GM23338 (cell line): Measurements from ENCODE around the gene DEPDC5. TPM values are rescaled to one million over a fixed set of nuclear protein-coding genes. Genes with fewer than 3 reads are reported as not detected.
"Not testable (repeated sequence)": the region's sequence is repeated elsewhere in the genome, so short reads cannot be mapped to it uniquely, and the experiment has no call there.

Experiments
- ATAC-seq: fragments of 200-7000 bp; cut with Tn5 transposase; 3 replicates; pipeline ENCODE4 v1.9.1; 2020
- DNase-seq: peaks from one replicate; pipeline ENCODE4 v3.0.0-alpha.2; 2015; ENCODE audit warnings: low spot score
- H2AFZ ChIP-seq: fragments of 200-600 bp; sonication (generic); 2 replicates; pipeline ENCODE4 v1.8.0; 2016; ENCODE audit warnings: antibody characterized with exemption, mild to moderate bottlenecking, moderate library complexity
- H3F3A ChIP-seq: fragments of 200-600 bp; sonication (generic); replicated peaks from 2 replicates; pipeline ENCODE4 v1.8.0; 2017; ENCODE audit warnings: antibody characterized with exemption, mixed run types, low read depth
- H3K27ac ChIP-seq: fragments of 200-600 bp; sonication (generic); 2 replicates; pipeline ENCODE4 v1.6.1; 2016; ENCODE audit warnings: low read depth
- H3K27me3 ChIP-seq: fragments of 200-600 bp; sonication (generic); 2 replicates; pipeline ENCODE4 v1.8.0; 2016; ENCODE audit warnings: mild to moderate bottlenecking, mixed run types, moderate library complexity; ENCODE audit not compliant: insufficient read depth
- H3K36me3 ChIP-seq: fragments of 200-600 bp; sonication (generic); 2 replicates; pipeline ENCODE4 v1.8.0; 2016; ENCODE audit warnings: mild to moderate bottlenecking; ENCODE audit not compliant: insufficient read depth
- H3K4me1 ChIP-seq: fragments of 200-600 bp; sonication (generic); 2 replicates; pipeline ENCODE4 v1.8.0; 2016; ENCODE audit warnings: mild to moderate bottlenecking, moderate library complexity; ENCODE audit not compliant: insufficient read depth
- H3K4me2 ChIP-seq: fragments of 200-600 bp; sonication (generic); 2 replicates; pipeline ENCODE4 v1.7.1; 2017; ENCODE audit warnings: mixed run types
- H3K4me3 ChIP-seq: fragments of 200-600 bp; sonication (generic); 2 replicates; pipeline ENCODE4 v1.6.1; 2016; ENCODE audit warnings: mixed run types
- H3K79me2 ChIP-seq: fragments of 200-600 bp; sonication (generic); replicated peaks from 2 replicates; pipeline ENCODE4 v1.8.0; 2017; ENCODE audit warnings: mild to moderate bottlenecking; ENCODE audit not compliant: insufficient read depth
- H3K9me2 ChIP-seq: fragments of 200-600 bp; sonication (generic); 2 replicates; pipeline ENCODE4 v1.8.0; 2017; ENCODE audit not compliant: insufficient read depth
- H4K20me1 ChIP-seq: fragments of 200-600 bp; sonication (generic); replicated peaks from 2 replicates; pipeline ENCODE4 v1.8.0; 2017; ENCODE audit warnings: mild to moderate bottlenecking; ENCODE audit not compliant: insufficient read depth
- H3K27ac Mint-ChIP-seq: 2 replicates; pipeline ENCODE4 v1.8.0; 2020; ENCODE audit warnings: inconsistent platforms, mild to moderate bottlenecking, moderate library complexity, mixed read lengths
- H3K27me3 Mint-ChIP-seq: 3 replicates; pipeline ENCODE4 v1.8.0; 2022; ENCODE audit warnings: low read depth, mild to moderate bottlenecking, moderate library complexity, mixed read lengths, inconsistent platforms; ENCODE audit not compliant: insufficient read depth, poor library complexity
- H3K36me3 Mint-ChIP-seq: 3 replicates; pipeline ENCODE4 v1.8.0; 2021; ENCODE audit warnings: low read depth, mild to moderate bottlenecking, inconsistent platforms, moderate library complexity, mixed read lengths
- H3K4me1 Mint-ChIP-seq: 3 replicates; pipeline ENCODE4 v1.8.0; 2020; ENCODE audit warnings: mild to moderate bottlenecking, inconsistent platforms, mixed read lengths
- H3K4me3 Mint-ChIP-seq: 3 replicates; pipeline ENCODE4 v1.8.0; 2021; ENCODE audit warnings: moderate library complexity, mild to moderate bottlenecking, inconsistent platforms, mixed read lengths
- H3K9me3 Mint-ChIP-seq: 3 replicates; pipeline ENCODE4 v1.8.0; 2020; ENCODE audit warnings: moderate library complexity, mild to moderate bottlenecking, inconsistent platforms, mixed read lengths
- CREB1 ChIP-seq: fragments of 250-450 bp; sonication (Bioruptor Pico); IDR thresholded peaks from 2 replicates; pipeline ENCODE4 v1.5.0; 2020; ENCODE audit warnings: low read depth, mild to moderate bottlenecking, moderate library complexity
- CTCF ChIP-seq, 2 experiments: fragments of 200-600 bp in 1 of 2; sonication (generic) in 1 of 2; conservative IDR thresholded peaks; 2 replicates each; pipeline versions ENCODE4 v1.5.1 to v1.6.1; 2016 to 2017; ENCODE audit warnings: antibody characterized with exemption in 2 of 2, low read depth in 2 of 2, mild to moderate bottlenecking in 2 of 2, moderate library complexity in 1 of 2
- ETS1 ChIP-seq: IDR thresholded peaks from 2 replicates; pipeline ENCODE4 v1.6.1; 2016; ENCODE audit warnings: antibody characterized with exemption
- EZH2 ChIP-seq: fragments of 200-600 bp; sonication (generic); IDR thresholded peaks from one replicate; pipeline ENCODE4 v1.8.0; 2017; ENCODE audit warnings: antibody characterized with exemption, mild to moderate bottlenecking, low read depth; ENCODE audit not compliant: unreplicated experiment
- EZH2phosphoT487 ChIP-seq: fragments of 200-600 bp; sonication (generic); IDR thresholded peaks from one replicate; pipeline ENCODE4 v1.8.1; 2018; ENCODE audit warnings: antibody characterized with exemption; ENCODE audit not compliant: unreplicated experiment
- JUNB ChIP-seq: IDR thresholded peaks from one replicate; pipeline ENCODE4 v1.6.1; 2016; ENCODE audit warnings: antibody characterized with exemption; ENCODE audit not compliant: unreplicated experiment
- NANOG ChIP-seq: IDR thresholded peaks from 2 replicates; pipeline ENCODE4 v1.6.1; 2016; ENCODE audit warnings: antibody characterized with exemption, borderline replicate concordance
- POLR2AphosphoS5 ChIP-seq: IDR thresholded peaks from 2 replicates; pipeline ENCODE4 v1.6.1; 2016; ENCODE audit warnings: antibody characterized with exemption, low read depth
- REST ChIP-seq: IDR thresholded peaks from one replicate; pipeline ENCODE4 v1.6.1; 2018; ENCODE audit warnings: antibody characterized with exemption; ENCODE audit not compliant: unreplicated experiment
- STAT1 ChIP-seq: IDR thresholded peaks from one replicate; pipeline ENCODE4 v1.6.1; 2016; ENCODE audit warnings: antibody characterized with exemption; ENCODE audit not compliant: unreplicated experiment
- ZNF114 ChIP-seq: fragments of 250-450 bp; sonication (Bioruptor Pico); IDR thresholded peaks from 2 replicates; pipeline ENCODE4 v1.5.0; 2020; ENCODE audit warnings: mild to moderate bottlenecking, moderate library complexity
- ZNF331 ChIP-seq: fragments of 250-450 bp; sonication (Bioruptor Pico); IDR thresholded peaks from 2 replicates; pipeline ENCODE4 v1.5.0; 2020; ENCODE audit warnings: low read depth, mild to moderate bottlenecking, moderate library complexity
- polyA plus RNA-seq: library from polyadenylated mRNA; unstranded; fragments of >200 nt; fragmentation: Nextera tagmentation; extraction: Ambion mirVana; gene quantifications from 2 replicates; pipeline ENCODE4 v1.2.1, GENCODE V29; 2016
- total RNA-seq: library from RNA; depleted of rRNA; stranded (reverse); fragments of >200 nt; shearing (Covaris generic); gene quantifications from 2 replicates; pipeline ENCODE4 v1.2.3, GENCODE V29; 2014

DEPDC5 gene
- total and polyA plus RNA-seq, 2 experiments from 2014 or later: 18.7 to 19.7 TPM

- no peak for TF ChIP-seq CTCF (conservative IDR thresholded peaks at IDR 0.05; ENCODE audit: low read depth in 2 of 2)
- TF ChIP-seq CREB1 (CRISPR knock-in tag): no peak
- no peak for TF ChIP-seq REST
- TF ChIP-seq EZH2phosphoT487: no peak
- no peak for TF ChIP-seq EZH2
- no peak for TF ChIP-seq ZNF114 (CRISPR knock-in tag)
- TF ChIP-seq NANOG: no peak
- TF ChIP-seq ZNF331 (CRISPR knock-in tag): no peak
- TF ChIP-seq STAT1: no peak
- no peak for TF ChIP-seq POLR2AphosphoS5
- TF ChIP-seq ETS1: no peak
- TF ChIP-seq JUNB: no peak
These were observed 59.3 kb downstream of the DEPDC5 start (continued) for GRCh38 chr22:31812977-31813605.

- H3K79me2 ChIP-seq, ATAC-seq, H3K27ac ChIP-seq, H3F3A ChIP-seq, H3K27me3 Mint-ChIP-seq, H3K4me3 Mint-ChIP-seq, H3K9me2 ChIP-seq, H3K27ac Mint-ChIP-seq, H3K4me3 ChIP-seq, H3K4me1 ChIP-seq, H2AFZ ChIP-seq, H3K4me2 ChIP-seq, H3K9me3 Mint-ChIP-seq, H3K4me1 Mint-ChIP-seq, DNase-seq, H4K20me1 ChIP-seq, H3K27me3 ChIP-seq: not testable (repeated sequence)
- peaks cover 14% of the 10 kb centered on the region; the same call in 1 of the 2 replicates for H3K36me3 ChIP-seq
- peaks cover 44% of the 10 kb centered on the region for H3K36me3 Mint-ChIP-seq
These were observed 60.1 kb downstream of the DEPDC5 start for GRCh38 chr22:31813898-31814297.
